ENCODE measurements around the gene MYO9A.

The MYO9A gene

DNA sequence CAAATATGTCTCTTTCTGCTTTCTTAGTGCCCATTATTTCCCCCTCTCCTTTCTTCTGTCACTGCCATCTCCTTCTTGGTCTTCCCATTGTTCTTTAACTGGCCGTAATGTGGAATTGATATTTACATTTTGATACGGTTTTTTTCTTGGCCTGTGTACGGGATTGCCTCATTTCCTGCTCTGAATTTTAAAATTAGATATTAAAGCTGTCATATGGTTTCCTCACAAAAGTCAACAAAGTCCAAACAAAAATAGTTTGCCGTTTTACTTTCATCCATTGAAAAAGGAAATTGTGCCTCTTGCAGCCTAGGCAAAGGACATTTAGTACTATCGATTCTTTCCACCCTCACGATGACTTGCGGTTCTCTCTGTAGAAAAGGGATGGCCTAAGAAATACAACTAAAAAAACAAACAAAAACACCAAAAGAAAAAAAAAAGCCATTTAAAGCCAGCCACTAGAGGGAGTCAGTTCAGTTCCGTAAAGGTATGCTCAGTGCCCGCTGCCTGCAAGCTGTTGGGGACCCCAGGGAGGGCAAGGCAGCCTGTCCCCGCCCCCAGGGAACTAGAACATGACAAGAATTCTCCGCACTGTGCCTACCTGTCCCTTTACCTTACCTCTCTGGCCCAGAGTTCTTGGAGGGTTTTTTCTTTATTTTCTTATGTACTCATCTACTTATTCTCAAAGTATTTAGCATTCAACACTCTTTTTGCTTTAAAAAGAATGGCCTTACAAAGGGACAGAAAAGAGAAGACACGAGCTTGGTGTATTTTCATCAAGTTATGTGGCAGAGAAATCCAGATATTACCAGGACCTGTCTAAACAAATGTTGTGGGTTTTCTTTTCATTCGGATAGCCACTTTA lies 337.6 kb downstream of the MYO9A start (continued):
- peak; percentile 43; the same call in 1 of the 2 replicates for TF ChIP-seq ZNF2 (tag by site-specific recombination; IDR thresholded peaks at IDR 0.05)
- peak; percentile 96 for TF ChIP-seq ZBTB17 (tag by site-specific recombination; IDR thresholded peaks at IDR 0.05)
- TF ChIP-seq ZNF433 (tag by site-specific recombination; IDR thresholded peaks at IDR 0.05; ENCODE audit: low read depth) = no peak
- TF ChIP-seq ZNF175 (tag by site-specific recombination; IDR thresholded peaks at IDR 0.05) = no peak
- TF ChIP-seq, protein P1, sequence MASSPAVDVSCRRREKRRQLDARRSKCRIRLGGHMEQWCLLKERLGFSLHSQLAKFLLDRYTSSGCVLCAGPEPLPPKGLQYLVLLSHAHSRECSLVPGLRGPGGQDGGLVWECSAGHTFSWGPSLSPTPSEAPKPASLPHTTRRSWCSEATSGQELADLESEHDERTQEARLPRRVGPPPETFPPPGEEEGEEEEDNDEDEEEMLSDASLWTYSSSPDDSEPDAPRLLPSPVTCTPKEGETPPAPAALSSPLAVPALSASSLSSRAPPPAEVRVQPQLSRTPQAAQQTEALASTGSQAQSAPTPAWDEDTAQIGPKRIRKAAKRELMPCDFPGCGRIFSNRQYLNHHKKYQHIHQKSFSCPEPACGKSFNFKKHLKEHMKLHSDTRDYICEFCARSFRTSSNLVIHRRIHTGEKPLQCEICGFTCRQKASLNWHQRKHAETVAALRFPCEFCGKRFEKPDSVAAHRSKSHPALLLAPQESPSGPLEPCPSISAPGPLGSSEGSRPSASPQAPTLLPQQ (tag by site-specific recombination; IDR thresholded peaks at IDR 0.05) = 0 out of 2 replicates have a peak, but pooled peaks have one; percentile 22
- TF ChIP-seq, protein P2, sequence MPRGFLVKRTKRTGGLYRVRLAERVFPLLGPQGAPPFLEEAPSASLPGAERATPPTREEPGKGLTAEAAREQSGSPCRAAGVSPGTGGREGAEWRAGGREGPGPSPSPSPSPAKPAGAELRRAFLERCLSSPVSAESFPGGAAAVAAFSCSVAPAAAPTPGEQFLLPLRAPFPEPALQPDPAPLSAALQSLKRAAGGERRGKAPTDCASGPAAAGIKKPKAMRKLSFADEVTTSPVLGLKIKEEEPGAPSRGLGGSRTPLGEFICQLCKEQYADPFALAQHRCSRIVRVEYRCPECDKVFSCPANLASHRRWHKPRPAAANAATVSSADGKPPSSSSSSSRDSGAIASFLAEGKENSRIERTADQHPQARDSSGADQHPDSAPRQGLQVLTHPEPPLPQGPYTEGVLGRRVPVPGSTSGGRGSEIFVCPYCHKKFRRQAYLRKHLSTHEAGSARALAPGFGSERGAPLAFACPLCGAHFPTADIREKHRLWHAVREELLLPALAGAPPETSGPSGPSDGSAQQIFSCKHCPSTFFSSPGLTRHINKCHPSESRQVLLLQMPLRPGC (tag by site-specific recombination; IDR thresholded peaks at IDR 0.05) = 0 out of 2 replicates have a peak, but pooled peaks have one; percentile 56
- TF ChIP-seq YY2 (tag by site-specific recombination; IDR thresholded peaks at IDR 0.05) = 0 out of 2 replicates have a peak, but pooled peaks have one; percentile 7
- 0 out of 2 replicates have a peak, but pooled peaks have one; percentile 51 for TF ChIP-seq ZNF324 (tag by site-specific recombination; IDR thresholded peaks at IDR 0.05)
- no peak for TF ChIP-seq ZFP41 (tag by site-specific recombination; IDR thresholded peaks at IDR 0.05; ENCODE audit: borderline replicate concordance)
- TF ChIP-seq, protein P3, sequence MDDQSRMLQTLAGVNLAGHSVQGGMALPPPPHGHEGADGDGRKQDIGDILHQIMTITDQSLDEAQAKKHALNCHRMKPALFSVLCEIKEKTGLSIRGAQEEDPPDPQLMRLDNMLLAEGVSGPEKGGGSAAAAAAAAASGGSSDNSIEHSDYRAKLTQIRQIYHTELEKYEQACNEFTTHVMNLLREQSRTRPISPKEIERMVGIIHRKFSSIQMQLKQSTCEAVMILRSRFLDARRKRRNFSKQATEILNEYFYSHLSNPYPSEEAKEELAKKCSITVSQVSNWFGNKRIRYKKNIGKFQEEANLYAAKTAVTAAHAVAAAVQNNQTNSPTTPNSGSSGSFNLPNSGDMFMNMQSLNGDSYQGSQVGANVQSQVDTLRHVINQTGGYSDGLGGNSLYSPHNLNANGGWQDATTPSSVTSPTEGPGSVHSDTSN (CRISPR knock-in tag; IDR thresholded peaks at IDR 0.05) = no peak
- no peak for TF ChIP-seq ZNF391 (tag by site-specific recombination; IDR thresholded peaks at IDR 0.05; ENCODE audit: borderline replicate concordance, low read depth)
- no peak for TF ChIP-seq ZNF555 (tag by site-specific recombination; conservative IDR thresholded peaks at IDR 0.05)
- TF ChIP-seq GLIS2 (tag by site-specific recombination; IDR thresholded peaks at IDR 0.05) = peak; percentile 74
- no peak for TF ChIP-seq ZNF354C (tag by site-specific recombination; IDR thresholded peaks at IDR 0.05; ENCODE audit: borderline replicate concordance, low read depth)
- TF ChIP-seq, protein P4, sequence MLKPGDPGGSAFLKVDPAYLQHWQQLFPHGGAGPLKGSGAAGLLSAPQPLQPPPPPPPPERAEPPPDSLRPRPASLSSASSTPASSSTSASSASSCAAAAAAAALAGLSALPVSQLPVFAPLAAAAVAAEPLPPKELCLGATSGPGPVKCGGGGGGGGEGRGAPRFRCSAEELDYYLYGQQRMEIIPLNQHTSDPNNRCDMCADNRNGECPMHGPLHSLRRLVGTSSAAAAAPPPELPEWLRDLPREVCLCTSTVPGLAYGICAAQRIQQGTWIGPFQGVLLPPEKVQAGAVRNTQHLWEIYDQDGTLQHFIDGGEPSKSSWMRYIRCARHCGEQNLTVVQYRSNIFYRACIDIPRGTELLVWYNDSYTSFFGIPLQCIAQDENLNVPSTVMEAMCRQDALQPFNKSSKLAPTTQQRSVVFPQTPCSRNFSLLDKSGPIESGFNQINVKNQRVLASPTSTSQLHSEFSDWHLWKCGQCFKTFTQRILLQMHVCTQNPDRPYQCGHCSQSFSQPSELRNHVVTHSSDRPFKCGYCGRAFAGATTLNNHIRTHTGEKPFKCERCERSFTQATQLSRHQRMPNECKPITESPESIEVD (tag by site-specific recombination; IDR thresholded peaks at IDR 0.05) = peak; percentile 52; the same call in 1 of the 2 replicates
- TF ChIP-seq, protein P5, sequence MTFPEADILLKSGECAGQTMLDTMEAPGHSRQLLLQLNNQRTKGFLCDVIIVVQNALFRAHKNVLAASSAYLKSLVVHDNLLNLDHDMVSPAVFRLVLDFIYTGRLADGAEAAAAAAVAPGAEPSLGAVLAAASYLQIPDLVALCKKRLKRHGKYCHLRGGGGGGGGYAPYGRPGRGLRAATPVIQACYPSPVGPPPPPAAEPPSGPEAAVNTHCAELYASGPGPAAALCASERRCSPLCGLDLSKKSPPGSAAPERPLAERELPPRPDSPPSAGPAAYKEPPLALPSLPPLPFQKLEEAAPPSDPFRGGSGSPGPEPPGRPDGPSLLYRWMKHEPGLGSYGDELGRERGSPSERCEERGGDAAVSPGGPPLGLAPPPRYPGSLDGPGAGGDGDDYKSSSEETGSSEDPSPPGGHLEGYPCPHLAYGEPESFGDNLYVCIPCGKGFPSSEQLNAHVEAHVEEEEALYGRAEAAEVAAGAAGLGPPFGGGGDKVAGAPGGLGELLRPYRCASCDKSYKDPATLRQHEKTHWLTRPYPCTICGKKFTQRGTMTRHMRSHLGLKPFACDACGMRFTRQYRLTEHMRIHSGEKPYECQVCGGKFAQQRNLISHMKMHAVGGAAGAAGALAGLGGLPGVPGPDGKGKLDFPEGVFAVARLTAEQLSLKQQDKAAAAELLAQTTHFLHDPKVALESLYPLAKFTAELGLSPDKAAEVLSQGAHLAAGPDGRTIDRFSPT (tag by site-specific recombination; IDR thresholded peaks at IDR 0.05) = no peak
